Activated T-cell treated with anti-CD3 and anti-CD28 coated beads for 1 hour (primary cell): ENCODE data around the gene MTX3.

Experiments used
- DNase-seq: peaks from one replicate; pipeline ENCODE4 v3.0.0-alpha.2; 2020; ENCODE audit warnings: low read depth

MTX3 gene

DNA sequence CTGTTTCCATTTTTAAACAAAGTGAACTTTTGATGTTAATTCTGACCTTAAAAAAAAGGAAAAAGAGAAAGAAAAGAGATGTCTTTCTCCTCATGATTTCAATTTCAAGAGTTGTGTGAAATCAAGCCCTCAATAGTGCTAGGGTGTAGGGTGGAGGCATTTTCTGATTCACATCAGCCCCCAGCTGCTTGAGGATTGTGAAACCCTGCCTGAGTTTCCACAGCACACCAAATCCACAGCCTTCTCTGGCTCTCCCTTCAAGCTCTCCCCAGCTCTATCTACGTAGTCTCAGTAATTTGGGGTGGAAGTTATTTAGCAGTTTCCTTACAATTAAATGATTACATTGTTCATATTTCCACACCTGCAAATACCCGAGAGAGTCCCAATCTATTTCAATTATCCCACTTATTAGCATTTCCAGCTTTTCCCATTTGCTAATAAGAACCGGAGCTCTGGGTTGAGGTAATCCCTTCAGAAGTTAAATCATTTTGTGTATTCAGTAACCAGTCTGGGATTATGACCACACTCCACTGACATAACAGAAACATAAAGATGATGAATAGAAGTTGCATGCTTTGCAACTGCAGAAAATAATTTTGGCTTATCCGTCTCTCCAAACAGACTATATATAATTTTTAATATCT is 54.9 kb downstream of the MTX3 start:
- DNase-seq = no peak

DNA sequence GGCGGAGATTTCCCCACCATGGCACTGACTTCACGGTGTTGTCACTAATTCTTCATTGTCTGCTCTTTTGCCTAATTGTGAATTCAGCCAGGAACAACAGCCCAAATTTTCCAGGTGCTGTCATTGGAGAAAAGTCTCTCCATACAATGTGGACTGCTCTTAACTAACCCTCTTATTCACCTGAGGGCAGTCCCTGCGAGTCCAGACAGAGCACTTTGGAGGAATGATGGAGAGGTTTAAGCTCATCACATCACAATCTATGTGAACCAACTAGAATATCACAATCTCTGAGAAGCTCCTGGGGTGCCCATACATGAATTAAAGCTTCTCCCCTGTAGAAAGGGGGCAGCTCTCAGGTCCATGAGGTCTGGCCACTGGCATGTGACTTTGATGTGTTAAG is 56.4 kb downstream of the MTX3 start:
- DNase-seq = no peak

DNA sequence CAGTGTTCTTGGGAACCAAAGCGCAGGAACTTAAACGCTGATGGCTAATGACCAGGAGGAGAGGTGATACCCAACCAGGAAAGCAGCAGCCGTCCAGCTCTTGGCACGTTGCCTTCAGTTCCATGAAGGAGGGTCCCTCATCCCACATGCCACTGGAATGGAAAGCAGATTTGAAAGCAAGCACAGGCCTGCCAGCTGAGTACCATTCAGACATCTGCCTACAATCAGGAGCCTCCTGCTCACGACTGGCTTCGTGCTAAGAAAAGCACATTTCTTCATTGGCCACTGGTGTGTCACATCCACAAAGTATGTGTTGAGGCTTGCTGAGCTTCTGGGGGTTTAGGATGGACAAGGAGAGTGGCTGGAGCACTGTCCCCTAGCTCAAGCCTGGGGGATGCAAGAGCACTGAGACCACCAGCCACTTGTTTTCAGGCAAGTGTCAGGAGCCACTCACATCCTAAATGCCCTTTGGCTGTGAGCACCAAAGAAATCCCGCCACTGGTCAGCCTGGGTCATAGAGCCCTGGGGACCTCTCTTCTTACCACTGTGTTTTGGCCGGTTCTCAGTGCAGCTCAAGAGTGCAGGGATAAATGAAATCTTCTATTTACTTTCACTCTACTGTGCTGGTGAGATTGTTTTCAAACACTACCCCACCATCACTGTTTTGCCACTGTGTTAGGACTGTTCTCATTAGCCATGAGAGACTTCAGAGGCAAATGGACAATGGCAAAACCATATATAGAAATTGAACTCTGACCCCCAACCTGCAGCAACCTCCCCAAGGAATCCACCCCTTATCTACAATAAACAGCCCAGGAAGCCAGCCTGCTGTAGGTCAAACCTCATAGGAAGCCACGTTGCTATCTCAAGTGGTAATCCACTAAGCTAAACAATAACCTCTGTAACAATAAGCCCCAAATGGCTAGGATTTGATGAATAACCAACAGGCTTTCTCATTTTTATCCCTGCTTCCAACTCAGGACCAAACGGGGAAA is 58.3 kb downstream of the MTX3 start:
- no peak for DNase-seq

DNA sequence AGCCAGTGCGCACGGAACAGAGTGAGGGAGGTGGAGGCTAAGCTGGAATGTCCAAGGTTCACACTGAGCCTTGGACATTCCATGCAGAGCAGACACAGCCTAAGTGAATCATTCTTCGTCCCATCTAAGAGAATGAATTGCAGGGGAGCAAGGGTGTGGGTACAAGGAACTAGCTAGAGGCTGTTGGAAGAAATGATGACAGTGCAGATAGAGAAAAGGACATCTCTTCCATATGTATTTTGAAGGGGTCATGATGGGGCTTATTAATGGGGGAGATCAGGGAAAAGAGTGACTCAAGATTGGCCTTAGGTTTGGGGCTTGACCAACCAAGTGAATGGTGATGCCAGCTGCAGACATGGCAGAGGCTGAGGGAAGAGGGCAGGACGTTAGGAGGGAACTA is 59.2 kb downstream of the MTX3 start:
- no peak for DNase-seq

DNA sequence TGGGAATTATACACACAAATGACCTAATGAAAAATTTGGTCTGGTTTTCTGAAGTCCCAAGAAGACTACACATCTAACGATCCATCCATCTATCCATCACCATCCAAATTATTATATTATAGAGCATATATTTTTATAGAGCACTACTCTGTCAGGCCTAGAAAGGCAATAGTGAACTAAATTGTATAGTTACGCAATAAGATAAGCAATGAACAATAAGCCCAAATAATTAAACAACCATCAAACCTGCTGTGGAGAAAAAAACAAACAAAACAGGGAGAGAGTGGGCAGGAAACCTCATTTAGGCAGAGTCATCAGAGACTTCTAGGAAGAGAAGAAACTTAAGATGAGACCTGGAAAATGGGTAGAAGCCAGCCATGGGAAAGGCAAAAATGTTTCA is 59.7 kb downstream of the MTX3 start:
- DNase-seq = no peak

DNA sequence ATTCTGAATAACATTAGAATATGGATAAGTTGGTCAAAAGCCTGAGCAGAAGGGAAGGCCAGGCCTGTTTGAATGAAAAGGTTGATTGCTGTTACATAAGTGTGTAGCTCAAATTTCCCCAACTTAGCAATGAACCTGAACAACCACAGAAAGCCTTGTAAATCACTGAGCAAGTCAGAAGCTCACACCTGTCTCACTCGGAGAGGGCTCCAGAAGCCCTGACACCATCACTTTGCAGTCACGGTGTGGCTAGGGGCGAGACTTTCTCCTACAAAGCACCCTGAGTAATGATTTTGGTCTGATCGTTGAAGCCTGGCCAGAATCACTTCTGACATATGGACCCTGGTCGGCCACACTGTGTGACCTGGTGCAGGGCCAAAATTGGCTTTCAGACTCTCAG is 62.0 kb downstream of the MTX3 start:
- DNase-seq = no peak
